ENCODE results near the gene SEC62.
"Not testable (repeated sequence)": the region's sequence is repeated elsewhere in the genome, so short reads cannot be mapped to it uniquely, and the experiment has no call there.

SEC62 gene

GRCh38 chr3:169968224-169968885 lies 1.7 kb downstream of the SEC62 start:
- DNase-seq: no peak

- no peak for DNase-seq
Measured at GRCh38 chr3:169969174-169970095, 2.8 kb downstream of the SEC62 start.

GRCh38 chr3:169970847-169971246 lies 4.2 kb downstream of the SEC62 start:
- no peak for DNase-seq

- no peak for DNase-seq
Measured at GRCh38 chr3:169971522-169971921, 4.9 kb downstream of the SEC62 start.

- DNase-seq: no peak
Measured at GRCh38 chr3:169980055-169980454, 13.4 kb downstream of the SEC62 start.

DNA sequence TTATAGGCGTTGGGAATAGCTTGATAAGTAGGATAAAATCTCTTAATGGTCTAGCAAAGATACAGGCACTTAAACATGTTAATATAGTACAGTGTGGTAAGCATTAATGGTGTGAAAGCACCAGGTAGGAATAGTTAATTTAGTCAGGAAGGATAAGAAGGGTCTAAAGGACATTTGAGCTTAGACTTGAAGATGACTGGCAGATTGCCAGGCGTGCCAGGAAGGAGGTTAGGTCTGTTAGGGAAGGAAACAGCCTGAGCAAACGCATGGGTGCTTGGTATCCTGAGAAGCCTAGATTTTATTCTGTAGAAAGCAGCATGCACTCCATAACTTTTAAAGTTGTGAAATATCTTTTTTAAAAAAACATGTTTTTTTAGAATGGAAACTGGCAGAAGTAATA lies 17.7 kb downstream of the SEC62 start:
- no peak for DNase-seq

DNA sequence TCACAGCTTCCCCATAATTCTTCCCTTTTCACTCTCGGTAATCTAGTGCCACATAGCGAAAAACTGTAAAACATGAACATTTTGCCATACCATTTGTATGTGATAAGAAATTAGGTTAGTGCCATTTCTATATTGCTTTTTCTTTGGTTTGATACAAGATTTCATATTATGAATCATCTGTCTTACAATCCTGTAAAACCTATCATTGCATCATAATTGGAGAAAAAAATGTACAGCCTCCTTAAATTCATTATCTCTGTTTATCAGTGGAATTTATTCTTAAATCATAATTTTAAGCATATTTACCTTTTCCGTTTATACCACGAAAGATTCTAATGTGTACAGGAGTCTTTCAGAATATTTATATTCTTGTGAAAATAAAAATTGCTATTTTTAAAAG lies 23.8 kb downstream of the SEC62 start:
- DNase-seq: no peak

DNA sequence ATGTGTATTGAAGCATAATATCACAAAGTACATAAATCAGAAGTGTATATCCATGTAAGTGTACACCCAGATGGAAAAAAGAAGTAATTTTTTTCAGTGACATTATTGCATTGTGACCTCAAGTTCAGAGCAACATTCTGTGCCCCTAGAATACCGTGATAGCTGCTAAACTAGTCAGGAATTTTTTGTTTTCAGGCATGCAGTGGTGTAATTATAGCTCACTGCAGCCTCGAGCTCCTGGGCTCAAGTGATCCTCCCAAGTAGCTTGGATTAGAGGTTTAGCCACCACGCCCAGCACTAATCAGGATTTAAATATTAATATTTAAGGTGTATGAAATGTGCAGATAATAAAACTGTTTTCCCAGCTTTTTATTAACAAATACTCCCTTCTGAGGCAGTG lies 25.5 kb downstream of the SEC62 start:
- DNase-seq: no peak

GRCh38 chr3:169992781-169993180 lies 26.2 kb downstream of the SEC62 start:
- no peak for DNase-seq

DNA sequence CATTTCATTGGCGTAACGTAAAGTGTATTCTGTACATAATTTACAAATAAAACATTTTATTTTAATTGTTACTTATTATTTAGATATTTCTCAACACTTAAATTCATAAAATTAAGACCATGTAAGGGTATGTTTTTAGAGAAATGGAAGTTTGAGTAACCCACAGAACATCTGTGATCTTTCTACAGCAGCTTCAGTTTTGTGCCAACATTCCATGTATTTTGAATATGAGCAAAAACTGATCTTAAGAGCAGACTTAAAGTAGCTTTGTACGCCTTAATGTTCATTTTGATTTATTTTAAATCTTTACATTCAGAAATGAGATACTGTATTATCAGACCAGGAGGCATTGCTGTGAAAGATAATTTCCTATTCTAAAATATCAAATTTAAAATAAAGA lies 27.2 kb downstream of the SEC62 start:
- DNase-seq: no peak

DNA sequence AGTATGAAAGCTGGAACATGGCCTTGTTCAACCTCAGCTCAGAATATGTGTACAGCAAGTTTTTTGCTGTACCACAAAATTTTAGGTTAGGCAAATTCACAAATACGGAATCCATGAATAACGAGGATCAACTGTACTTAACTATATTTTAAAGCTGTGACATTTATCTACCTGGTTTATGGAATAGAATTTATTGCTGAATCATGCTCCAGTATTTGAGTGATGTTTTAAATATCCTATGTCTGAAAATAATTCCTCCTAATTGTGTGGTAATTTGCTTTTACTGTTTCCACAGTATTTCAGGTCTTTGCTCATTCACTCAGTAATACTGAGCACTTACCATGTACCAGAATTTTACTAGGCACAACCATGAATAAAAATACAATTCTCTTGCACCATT lies 29.5 kb downstream of the SEC62 start:
- DNase-seq: no peak

GRCh38 chr3:169998668-169999131 lies 32.1 kb downstream of the SEC62 start:
- DNase-seq: no peak

DNA sequence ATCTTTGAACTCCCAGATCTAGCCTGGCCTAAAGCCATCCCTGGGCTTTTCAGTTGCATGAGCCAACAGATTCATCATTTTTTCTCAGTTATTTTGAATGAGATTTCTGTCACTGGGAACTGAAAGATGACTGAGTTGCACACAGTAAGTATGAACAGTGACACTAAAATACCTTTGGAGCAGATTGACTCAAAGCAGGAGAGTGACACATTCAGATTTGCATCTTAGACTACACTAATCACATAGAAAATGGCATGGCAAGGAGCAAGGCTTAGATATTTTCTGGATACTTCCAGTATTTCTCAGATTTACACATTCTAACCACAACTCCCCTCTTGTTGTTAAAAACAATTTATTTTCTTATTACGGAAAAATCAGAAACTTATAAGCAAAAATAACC lies 32.8 kb downstream of the SEC62 start:
- DNase-seq: no peak

GRCh38 chr3:170000051-170000450 lies 33.4 kb downstream of the SEC62 start:
- no peak for DNase-seq

DNA sequence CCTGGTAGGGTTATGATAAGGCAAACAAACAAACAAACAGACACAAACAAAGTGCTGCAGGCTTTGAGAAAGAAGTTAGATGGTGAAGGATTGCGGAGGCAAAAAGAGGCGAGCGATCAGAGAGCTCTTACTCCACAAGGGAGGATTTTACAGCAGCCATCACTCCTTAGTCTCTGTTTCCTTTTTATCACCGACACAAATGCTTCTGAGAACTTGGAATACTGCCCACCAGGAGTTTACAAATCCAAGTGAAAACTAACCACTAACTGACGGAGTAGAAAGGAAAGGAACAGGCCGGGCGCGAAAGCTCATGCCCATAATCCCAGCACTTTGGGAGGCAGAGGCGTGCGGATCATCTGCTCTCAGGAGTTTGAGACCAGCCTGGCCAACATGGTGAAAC lies 35.6 kb downstream of the SEC62 start:
- DNase-seq: no peak

DNA sequence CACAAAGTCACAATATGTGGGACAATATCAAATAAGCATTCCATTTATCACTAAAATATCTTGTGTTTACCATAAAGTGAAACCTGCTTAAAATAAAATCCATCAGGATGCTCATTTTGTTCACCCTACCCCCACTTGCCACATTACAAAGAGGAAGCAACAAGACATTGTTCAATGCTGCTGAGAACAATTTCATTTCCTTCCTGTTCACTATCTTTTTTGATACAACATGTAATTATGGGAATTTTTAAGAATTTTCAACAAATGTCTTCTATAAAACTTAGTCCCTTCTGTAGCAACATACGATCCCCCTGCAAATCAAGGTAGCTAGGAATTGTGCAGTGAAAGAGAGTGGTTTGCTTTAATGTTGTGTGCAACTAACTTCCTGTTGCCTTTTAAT lies 36.3 kb downstream of the SEC62 start:
- DNase-seq: no peak

DNA sequence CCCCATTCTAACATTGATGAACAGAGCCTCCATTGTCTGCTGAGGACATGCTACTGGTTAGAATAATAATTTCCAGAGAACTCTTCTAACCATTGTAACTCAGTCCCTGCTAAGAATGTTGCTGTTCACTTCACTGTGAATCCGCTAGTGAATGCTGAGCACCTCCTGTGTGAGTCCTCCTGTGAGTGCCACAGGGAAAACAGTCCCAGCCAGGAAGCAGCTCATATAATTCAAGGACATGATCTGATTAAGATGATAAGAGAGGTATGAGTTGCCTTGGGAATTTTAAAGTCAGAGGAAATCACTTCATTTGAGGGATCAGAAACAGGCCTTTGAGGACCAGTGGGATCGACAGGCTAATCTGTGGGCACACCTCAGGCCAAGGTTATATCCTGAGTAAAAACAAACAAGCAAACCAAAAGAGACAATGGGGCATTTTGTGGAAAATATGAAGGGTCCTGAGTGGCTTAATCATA lies 37.3 kb downstream of the SEC62 start:
- no peak for DNase-seq

- no peak for DNase-seq
Measured at GRCh38 chr3:170007031-170007663, 40.5 kb downstream of the SEC62 start.

GRCh38 chr3:170010498-170010897 lies 43.9 kb downstream of the SEC62 start:
- no peak for DNase-seq

DNA sequence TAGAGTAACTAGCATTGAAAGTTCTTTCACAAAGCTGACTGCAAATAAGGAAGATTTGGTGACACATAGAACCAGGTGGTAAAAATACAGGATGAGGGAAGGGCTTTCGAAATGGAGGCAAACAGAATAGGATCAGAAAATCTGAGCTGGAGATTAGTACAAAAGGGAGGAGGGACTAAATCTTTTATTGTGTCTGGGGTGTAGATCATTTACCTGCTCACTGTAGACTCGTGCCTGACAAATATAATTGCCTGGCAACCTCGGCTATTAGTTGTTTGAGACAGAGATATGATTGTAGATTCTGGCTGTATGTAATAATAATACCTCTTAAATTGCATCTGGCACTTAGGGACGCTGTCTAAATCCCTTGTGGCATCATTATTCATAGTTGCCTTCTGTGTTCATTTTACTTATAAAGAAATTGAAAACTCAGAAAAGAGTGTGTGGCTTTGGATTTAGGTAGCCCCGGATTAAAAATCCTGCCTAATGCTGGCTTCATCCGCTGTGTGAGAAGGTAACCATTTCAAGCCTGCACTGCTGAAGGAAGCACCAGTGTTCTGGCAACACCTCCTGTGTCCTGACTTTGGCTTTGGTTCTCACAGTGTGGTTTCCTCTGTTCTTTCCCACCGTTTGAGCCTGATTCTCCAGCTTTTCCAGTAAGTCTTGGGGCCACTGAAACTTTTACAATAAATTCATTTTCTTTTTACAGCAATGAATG lies 46.2 kb downstream of the SEC62 start:
- no peak for DNase-seq

DNA sequence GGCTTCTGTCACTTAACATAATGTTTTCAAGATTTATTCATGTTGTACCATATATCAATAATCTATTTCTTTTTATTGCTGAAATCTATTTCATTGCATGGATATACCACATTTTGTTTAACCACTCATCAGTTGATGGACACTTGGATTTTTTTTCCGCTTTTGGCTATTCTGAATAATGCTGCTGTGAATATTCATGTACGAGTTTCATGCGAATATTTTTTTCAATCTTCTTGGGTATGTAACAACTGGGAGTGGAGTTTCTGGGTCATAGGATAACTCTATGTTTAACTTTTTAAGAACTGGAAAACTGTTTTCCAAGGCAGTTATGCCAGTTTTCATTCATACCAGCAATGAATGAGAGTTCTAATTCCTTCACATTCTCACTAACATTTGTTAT lies 49.5 kb downstream of the SEC62 start:
- DNase-seq: no peak

GRCh38 chr3:170019306-170019705 lies 52.7 kb downstream of the SEC62 start:
- not testable (repeated sequence) for DNase-seq

- no peak for DNase-seq
Measured at GRCh38 chr3:170021083-170021482, 54.5 kb downstream of the SEC62 start.
